IPS DF 6.9 (cell line): ENCODE results near the gene RNF125.

Source experiments
- DNase-seq: peaks from one replicate; pipeline ENCODE4 v3.0.0-alpha.2; 2013; ENCODE audit warnings: low read depth, low spot score
- H3K27ac ChIP-seq: one replicate; pipeline ENCODE4 v1.5.1; 2013; ENCODE audit warnings: low read length, control low read depth
- H3K27me3 ChIP-seq: 2 replicates; pipeline ENCODE4 v1.6.1; 2013; ENCODE audit warnings: mild to moderate bottlenecking, low read length; ENCODE audit not compliant: control insufficient read depth, insufficient read depth
- H3K36me3 ChIP-seq: 2 replicates; pipeline ENCODE4 v1.6.1; 2013; ENCODE audit warnings: low read length; ENCODE audit not compliant: control insufficient read depth, insufficient read depth
- H3K4me1 ChIP-seq: 2 replicates; pipeline ENCODE4 v1.6.1; 2013; ENCODE audit warnings: low read length; ENCODE audit not compliant: control insufficient read depth, insufficient read depth
- H3K4me3 ChIP-seq: 2 replicates; pipeline ENCODE4 v1.5.1; 2013; ENCODE audit warnings: mild to moderate bottlenecking, low read length
- H3K9me3 ChIP-seq: 2 replicates; pipeline ENCODE4 v1.6.1; 2013; ENCODE audit warnings: low read length, inconsistent platforms; ENCODE audit not compliant: control insufficient read depth, insufficient read depth
- WGBS: extraction: QIAGEN DNeasy Blood & Tissue Kit; methylation state at CpG from one replicate; pipeline ENCODE4 v1.1.7; 2013; ENCODE audit warnings: mixed read lengths, missing lambda C conversion rate; ENCODE audit not compliant: insufficient read length, insufficient coverage; 5-methylcytosine and 5-hydroxymethylcytosine counted together

RNF125 gene

DNA sequence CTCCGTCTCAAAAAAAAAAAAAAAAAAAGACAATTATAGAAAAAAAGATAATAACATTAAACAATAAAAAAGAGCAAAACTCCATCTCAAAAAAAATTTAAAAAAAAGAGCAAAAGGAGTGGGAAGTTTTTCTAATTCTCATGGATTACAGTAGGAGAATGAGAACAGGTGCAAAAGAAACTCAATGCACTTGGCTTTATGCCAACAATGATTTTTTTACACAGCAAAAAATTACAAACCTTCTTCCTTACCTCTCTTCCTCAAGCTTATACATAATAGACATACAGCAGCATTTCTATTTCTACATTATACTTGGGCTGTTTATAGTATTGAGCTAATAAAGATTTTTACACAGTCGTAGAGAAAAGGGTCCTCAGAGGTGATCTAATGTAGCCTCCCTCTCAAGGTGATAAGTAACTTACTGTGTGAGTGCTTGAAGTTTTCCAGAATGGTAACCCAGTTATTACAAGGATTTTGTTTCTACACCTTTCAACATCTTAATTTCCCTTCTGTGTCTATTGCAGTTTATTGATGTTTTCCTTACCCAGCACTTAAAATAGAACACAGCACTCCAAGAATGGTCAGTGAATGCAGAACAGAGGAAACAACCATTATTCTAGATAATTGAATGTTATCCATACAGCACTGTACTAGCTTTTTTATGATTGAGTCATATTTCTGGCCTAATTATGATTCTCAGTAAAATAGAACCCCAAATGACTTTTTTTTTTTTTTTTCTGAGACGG lies 38.2 kb downstream of the RNF125 start:
- Histone ChIP-seq H3K4me3 (no peak overlapping the region), H3K27me3 (no peaks in the 10 kb centered on the region), H3K4me1 (peaks cover 4% of the 10 kb centered on the region), H3K36me3 (no peaks in the 10 kb centered on the region), H3K27ac (no peak overlapping the region), H3K9me3 (no peaks in the 10 kb centered on the region)
- DNase-seq, result no peak
- no CpG with 5 or more reads among the region's 3 CpGs for WGBS

DNA sequence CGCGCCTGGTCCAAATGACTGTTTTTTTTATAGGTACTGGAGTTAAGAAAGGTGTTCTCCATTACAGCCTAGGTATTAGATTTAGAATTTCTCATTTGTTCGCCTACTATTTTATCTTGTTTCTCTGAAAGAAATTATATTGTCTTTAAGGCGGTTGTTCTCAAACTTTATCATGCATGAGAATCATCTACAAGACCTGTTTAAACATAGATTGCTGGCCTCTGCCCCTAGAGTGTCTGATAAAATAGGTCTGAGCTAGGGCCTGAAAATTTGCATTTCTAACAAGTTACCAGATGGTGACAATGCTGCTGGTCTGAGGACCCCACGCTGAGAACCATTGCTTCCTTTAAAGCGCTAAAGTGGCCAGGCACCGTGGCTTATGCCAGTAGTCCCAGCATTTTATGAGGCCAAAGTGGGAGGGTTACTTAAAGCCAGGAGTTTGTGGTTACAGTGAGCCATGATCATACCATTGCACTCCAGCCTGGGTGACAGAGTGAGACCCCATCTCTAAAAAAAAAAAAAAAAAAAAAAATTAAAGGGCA lies 39.1 kb downstream of the RNF125 start:
- peak; percentile 11 for DNase-seq

DNA sequence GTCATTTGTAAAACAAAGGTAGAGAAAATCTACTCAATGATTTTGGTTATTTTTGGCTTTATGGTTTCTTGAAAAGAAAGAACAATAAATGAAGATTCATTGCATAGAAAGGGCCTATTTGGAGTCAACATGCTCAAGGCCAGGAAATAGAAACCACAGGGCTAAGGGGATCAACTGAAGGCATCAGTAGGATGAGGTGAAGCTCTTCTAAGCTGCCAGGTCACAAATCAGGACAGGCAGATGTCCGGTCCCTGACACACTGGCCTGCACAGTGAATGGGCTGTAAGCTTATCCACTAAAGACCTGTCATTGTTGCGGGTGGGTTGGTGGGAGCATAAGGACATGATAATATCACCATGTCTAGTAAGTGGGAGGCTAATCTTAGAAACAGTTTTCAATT lies 41.4 kb downstream of the RNF125 start:
- H3K4me1 ChIP-seq, result peaks cover 4% of the 10 kb centered on the region
- H3K36me3 ChIP-seq, result no peaks in the 10 kb centered on the region
- no peak for DNase-seq
- no peak overlapping the region for H3K27ac ChIP-seq
- no peak overlapping the region for H3K4me3 ChIP-seq
- no CpG with 5 or more reads among the region's 2 CpGs for WGBS
- H3K9me3 ChIP-seq, result no peaks in the 10 kb centered on the region
- H3K27me3 ChIP-seq, result no peaks in the 10 kb centered on the region

More for the DNA sequence above, 39.1 kb downstream of the RNF125 start:
- H3K27ac ChIP-seq, result no peak overlapping the region
- no peaks in the 10 kb centered on the region for H3K9me3 ChIP-seq
- WGBS, result no CpG with 5 or more reads among the region's 7 CpGs
- no peak overlapping the region for H3K4me3 ChIP-seq
- peaks cover 4% of the 10 kb centered on the region for H3K4me1 ChIP-seq
- H3K27me3 ChIP-seq, result no peaks in the 10 kb centered on the region
- no peaks in the 10 kb centered on the region for H3K36me3 ChIP-seq

- Histone ChIP-seq H3K4me3 (no peak overlapping the region), H3K9me3 (no peaks in the 10 kb centered on the region), H3K36me3 (no peaks in the 10 kb centered on the region), H3K4me1 (no peaks in the 10 kb centered on the region), H3K27me3 (no peaks in the 10 kb centered on the region), H3K27ac (no peak overlapping the region)
- 100% methylated on average over 1 of the region's 3 CpGs for WGBS
- no peak for DNase-seq
Measured at GRCh38 chr18:32067375-32068167, 48.9 kb downstream of the RNF125 start.

GRCh38 chr18:32072321-32072720 lies 53.7 kb downstream of the RNF125 start:
- Histone ChIP-seq H3K4me1 (no peaks in the 10 kb centered on the region), H3K27ac (no peak overlapping the region), H3K4me3 (no peak overlapping the region), H3K36me3 (no peaks in the 10 kb centered on the region), H3K27me3 (no peaks in the 10 kb centered on the region), H3K9me3 (no peaks in the 10 kb centered on the region)
- DNase-seq, result no peak
- no CpG with 5 or more reads among the region's 4 CpGs for WGBS

GRCh38 chr18:32074206-32074605 lies 55.6 kb downstream of the RNF125 start:
- WGBS, result no CpG with 5 or more reads among the region's 1 CpG

DNA sequence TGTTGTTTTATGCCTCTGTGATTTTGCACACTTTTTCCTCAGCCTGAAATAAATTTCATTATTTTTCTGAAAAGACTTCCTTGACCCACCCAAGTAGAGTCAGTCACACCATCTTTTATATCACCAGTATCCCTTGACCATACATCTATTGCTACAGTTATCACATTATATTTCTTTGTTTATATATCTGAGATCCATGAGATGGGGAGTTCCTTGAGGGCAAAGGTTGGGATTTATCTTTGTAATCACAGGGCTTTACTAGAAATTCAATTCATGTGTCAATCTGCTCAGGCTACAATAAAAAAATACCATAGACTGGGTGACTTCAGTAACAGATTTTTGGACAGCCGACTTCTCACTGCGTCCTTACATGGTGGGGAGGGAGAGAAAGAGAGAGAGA lies 60.2 kb downstream of the RNF125 start:
- Histone ChIP-seq H3K27ac (no peak overlapping the region), H3K4me3 (no peak overlapping the region), H3K4me1 (no peaks in the 10 kb centered on the region; the same call in 1 of the 2 replicates), H3K36me3 (no peaks in the 10 kb centered on the region), H3K9me3 (no peaks in the 10 kb centered on the region), H3K27me3 (no peaks in the 10 kb centered on the region)
- DNase-seq, result no peak
- WGBS, result no CpG with 5 or more reads among the region's 2 CpGs

More at GRCh38 chr18:32074206-32074605, 55.6 kb downstream of the RNF125 start:
- DNase-seq, result no peak
- H3K36me3 ChIP-seq, result no peaks in the 10 kb centered on the region
- no peaks in the 10 kb centered on the region for H3K4me1 ChIP-seq
- no peaks in the 10 kb centered on the region for H3K27me3 ChIP-seq
- no peak overlapping the region for H3K27ac ChIP-seq
- no peaks in the 10 kb centered on the region for H3K9me3 ChIP-seq
- H3K4me3 ChIP-seq, result no peak overlapping the region

DNA sequence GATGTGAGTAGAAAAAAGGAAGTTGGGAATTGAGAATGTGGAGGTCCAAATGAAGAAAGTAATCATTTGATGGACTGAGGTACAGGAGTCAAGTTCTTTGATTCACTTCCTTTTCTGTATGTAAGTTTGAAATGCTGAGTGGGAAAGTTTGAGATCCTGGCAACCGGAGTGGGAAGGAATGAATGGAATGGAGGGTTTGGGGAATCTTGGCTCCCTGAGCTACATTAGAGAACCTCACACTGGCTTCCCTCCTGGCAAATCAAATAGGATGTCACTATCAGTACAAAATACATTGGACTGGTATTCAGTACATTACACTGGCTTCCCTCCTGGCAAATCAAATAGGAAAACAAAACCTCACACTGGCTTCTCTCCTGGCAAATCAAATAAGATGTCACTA lies 63.3 kb downstream of the RNF125 start:
- Histone ChIP-seq H3K4me1 (no peaks in the 10 kb centered on the region; the same call in 1 of the 2 replicates), H3K36me3 (no peaks in the 10 kb centered on the region), H3K27ac (no peak overlapping the region), H3K27me3 (no peaks in the 10 kb centered on the region), H3K9me3 (no peaks in the 10 kb centered on the region), H3K4me3 (no peak overlapping the region)
- DNase-seq, result no peak
- no CpG with 5 or more reads among the region's 1 CpG for WGBS

GRCh38 chr18:32083781-32084180 lies 65.2 kb downstream of the RNF125 start:
- Histone ChIP-seq H3K27me3 (no peaks in the 10 kb centered on the region), H3K4me1 (no peaks in the 10 kb centered on the region; the same call in 1 of the 2 replicates), H3K36me3 (no peaks in the 10 kb centered on the region), H3K4me3 (no peak overlapping the region), H3K27ac (no peak overlapping the region), H3K9me3 (no peaks in the 10 kb centered on the region)
- 100% methylated on average over 1 of the region's 8 CpGs for WGBS
- DNase-seq, result no peak

- Histone ChIP-seq H3K36me3 (no peaks in the 10 kb centered on the region), H3K4me3 (no peak overlapping the region), H3K4me1 (no peaks in the 10 kb centered on the region; the same call in 1 of the 2 replicates), H3K27me3 (no peaks in the 10 kb centered on the region), H3K9me3 (no peaks in the 10 kb centered on the region), H3K27ac (no peak overlapping the region)
- no peak for DNase-seq
- WGBS, result no CpG with 5 or more reads among the region's 6 CpGs
Measured at GRCh38 chr18:32086881-32087280, 68.3 kb downstream of the RNF125 start.
